Measurements from ENCODE around the gene TXNDC5. TPM values are rescaled to one million over a fixed set of nuclear protein-coding genes. Genes with fewer than 3 reads are reported as not detected.

Gene TXNDC5
- total and polyA plus RNA-seq, 2 of the 13 experiments (the other 11 are each of a cell fraction or from before 2014, with no cell fraction given), result 287 to 578 TPM

- TF ChIP-seq MAZ (IDR thresholded peaks at IDR 0.05; ENCODE audit: borderline replicate concordance, low read depth, low read length) (no peak), MAZ (CRISPR knock-in tag; IDR thresholded peaks at IDR 0.05; ENCODE audit: low read depth) (peak; percentile 7; the same call in 1 of the 2 replicates)
Measured at GRCh38 chr6:7910298-7910653, 312 bp downstream of the TXNDC5 start (continued).

GRCh38 chr6:7909323-7910276, 988 bp downstream of the TXNDC5 start:
- ChIA-PET POLR2A (interaction anchor here (1.0 to 2.5 kb wide), 7 partner anchors 8 to 210 kb away, joined by 3 to 15 read pairs (median 6); partner anchors contain the start of genes BLOC1S5 and EEF1E1), CTCF (ENCODE audit: low intra/inter-chr PET ratio, low total read pairs) (no interaction called here)
- Histone ChIP-seq H4K20me1 (ENCODE audit: insufficient read depth, low read length) (peaks cover 42% of the 10 kb centered on the region), H3K79me2 (ENCODE audit: insufficient read depth, low read length) (peaks cover 53% of the 10 kb centered on the region), H2AFZ (ENCODE audit: low read length) (no peak overlapping the region), H3K27ac (ENCODE audit: extremely low read length, insufficient read depth, low read length) (peak overlapping the region; percentile 75), H3K9me3 (ENCODE audit: low read length) (no peaks in the 10 kb centered on the region), H3K27me3 (ENCODE audit: control insufficient read depth in 1 of 2, insufficient read depth in 2 of 2, low read length in 2 of 2) (no peaks in the 10 kb centered on the region), H3K36me3 (replicated peaks in 1 of 2; ENCODE audit: control insufficient read depth in 1 of 2, insufficient read depth in 2 of 2, low read length in 2 of 2) (peaks cover 10 to 20% of the 10 kb centered on the region in 2 experiments), H3K4me1 (ENCODE audit: insufficient read depth, low read length) (peaks cover 78% of the 10 kb centered on the region), H3K9ac (ENCODE audit: insufficient read depth, low read depth, low read length) (peak overlapping the region; percentile 88), H3K4me2 (ENCODE audit: low read depth, low read length) (peak overlapping the region; percentile 96), H3K4me3 (replicated peaks in 1 of 3; ENCODE audit: insufficient read depth in 1 of 3, low read depth in 2 of 3, low read length in 3 of 3) (peak overlapping the region; percentile 61 to 87 (median 85))
- WGBS (ENCODE audit: low lambda C conversion rate), result 1% methylated on average over 25 of the region's 66 CpGs
- no TSS peak for BruUV-seq (replicated peaks)
- no peak for FAIRE-seq
- in situ Hi-C loops (cut with HindIII; ENCODE audit: extremely low pct_ligation_motif_present, low pct_unique_long_range_greater_than_20kb), result no loop called here
- peak; percentile 64 for DNase-seq (ENCODE audit: low spot score)
- peak; percentile 75 for ATAC-seq
- intact Hi-C loops (cut with micrococcal nuclease; ENCODE audit: unreplicated experiment), result loop anchor here (1.0 to 5.0 kb wide), 3 partner anchors 66 to 153 kb away; partner anchors contain the start of gene BLOC1S5
- TF ChIP-seq RBFOX2 (IDR thresholded peaks at IDR 0.05; ENCODE audit: low read depth, low read length) (peak; percentile 87), ZMYM4 (CRISPR knock-in tag; IDR thresholded peaks at IDR 0.05) (peak; percentile 64), IKZF1 (IDR thresholded peaks at IDR 0.05) (no peak), TSC22D2 (CRISPR knock-in tag; IDR thresholded peaks at IDR 0.05; ENCODE audit: borderline replicate concordance) (peak; percentile 93), RNF219 (CRISPR knock-in tag; IDR thresholded peaks at IDR 0.05) (0 out of 2 replicates have a peak, but pooled peaks have one; percentile 44), EP300 (IDR thresholded peaks at IDR 0.05; ENCODE audit: low read depth in 2 of 2, low read length in 2 of 2) (peak in 1 of 2 experiments; percentile 63; a peak in 1 of 4 replicates), EP300 (CRISPR knock-in tag; IDR thresholded peaks at IDR 0.05; ENCODE audit: borderline replicate concordance) (peak; percentile 70), ZNF530 (CRISPR knock-in tag; IDR thresholded peaks at IDR 0.05; ENCODE audit: low read depth) (no peak; the same call in 1 of the 2 replicates), ZBTB4 (CRISPR knock-in tag; IDR thresholded peaks at IDR 0.05; ENCODE audit: borderline replicate concordance) (peak; percentile 58; the same call in 1 of the 2 replicates), ZNF282 (IDR thresholded peaks at IDR 0.05; ENCODE audit: partially characterized antibody) (no peak), FOXP1 (IDR thresholded peaks at IDR 0.05) (no peak), FOXP1 (CRISPR knock-in tag; IDR thresholded peaks at IDR 0.05) (no peak), HNF1B (CRISPR knock-in tag; IDR thresholded peaks at IDR 0.05) (peak; percentile 81)

Data from HepG2 (cell line).